Nephron progenitor cell (in vitro differentiated cells): Measurements from ENCODE around the gene PAX6.

Source experiments
- DNase-seq: peaks from one replicate; pipeline ENCODE4 v3.0.0; 2021
- H3K27ac Mint-ChIP-seq: 2 replicates; pipeline ENCODE4 v1.8.0; 2021; ENCODE audit warnings: mild to moderate bottlenecking, moderate library complexity, mixed read lengths
- H3K27me3 Mint-ChIP-seq: 2 replicates; pipeline ENCODE4 v1.8.0; 2021; ENCODE audit warnings: mild to moderate bottlenecking, low read depth, mixed read lengths; ENCODE audit not compliant: poor library complexity
- H3K36me3 Mint-ChIP-seq: 2 replicates; pipeline ENCODE4 v1.8.0; 2021; ENCODE audit warnings: low read depth, mixed read lengths
- H3K4me1 Mint-ChIP-seq: 2 replicates; pipeline ENCODE4 v1.8.0; 2021; ENCODE audit warnings: mixed read lengths
- H3K4me3 Mint-ChIP-seq: 2 replicates; pipeline ENCODE4 v1.8.0; 2021; ENCODE audit warnings: mild to moderate bottlenecking, moderate library complexity, mixed read lengths
- H3K9me3 Mint-ChIP-seq: 2 replicates; pipeline ENCODE4 v1.8.0; 2021; ENCODE audit warnings: mild to moderate bottlenecking, moderate library complexity, mixed read lengths
- CTCF ChIP-seq: fragments of 200-600 bp; sonication (generic); IDR thresholded peaks from 2 replicates; pipeline ENCODE4 v1.5.0; 2021; ENCODE audit warnings: antibody characterized with exemption

Gene PAX6

GRCh38 chr11:31810779-31811647 lies at the start of gene PAX6:
Gene PAX6, minus strand, starts transcription at chr11:31811322. Its CDS starts 4,911 bp downstream, at chr11:31806411.
- H3K36me3 Mint-ChIP-seq = no peaks in the 10 kb centered on the region
- H3K4me1 Mint-ChIP-seq = peaks cover 45% of the 10 kb centered on the region
- TF ChIP-seq CTCF = no peak
- H3K27me3 Mint-ChIP-seq = no peaks in the 10 kb centered on the region
- H3K27ac Mint-ChIP-seq = no peak within 1 kb of the TSS
- H3K4me3 Mint-ChIP-seq = peak within 1 kb of the TSS; percentile 70
- peak; percentile 62 for DNase-seq
- peaks cover 5% of the 10 kb centered on the region for H3K9me3 Mint-ChIP-seq

GRCh38 chr11:31860391-31860790 lies 49.3 kb upstream of the PAX6 start:
- peaks cover 45% of the 10 kb centered on the region for H3K27me3 Mint-ChIP-seq
- no peak overlapping the region for H3K27ac Mint-ChIP-seq
- H3K9me3 Mint-ChIP-seq = peaks cover 8% of the 10 kb centered on the region

GRCh38 chr11:31856248-31856647 lies 45.1 kb upstream of the PAX6 start:
- no peaks in the 10 kb centered on the region for H3K9me3 Mint-ChIP-seq
- H3K27me3 Mint-ChIP-seq = peaks cover 34% of the 10 kb centered on the region
- no peak for TF ChIP-seq CTCF

More at GRCh38 chr11:31860391-31860790, 49.3 kb upstream of the PAX6 start:
- no peak for TF ChIP-seq CTCF
- no peak for DNase-seq
- H3K4me1 Mint-ChIP-seq = no peaks in the 10 kb centered on the region
- H3K36me3 Mint-ChIP-seq = no peaks in the 10 kb centered on the region
- no peak overlapping the region for H3K4me3 Mint-ChIP-seq

GRCh38 chr11:31855466-31855865 lies 44.3 kb upstream of the PAX6 start:
- no peak for DNase-seq
- TF ChIP-seq CTCF = no peak
- H3K27me3 Mint-ChIP-seq = peaks cover 35% of the 10 kb centered on the region
- no peak overlapping the region for H3K27ac Mint-ChIP-seq
- no peak overlapping the region for H3K4me3 Mint-ChIP-seq
- H3K36me3 Mint-ChIP-seq = no peaks in the 10 kb centered on the region
- no peaks in the 10 kb centered on the region for H3K9me3 Mint-ChIP-seq
- H3K4me1 Mint-ChIP-seq = no peaks in the 10 kb centered on the region

More at GRCh38 chr11:31856248-31856647, 45.1 kb upstream of the PAX6 start:
- Mint-ChIP-seq H3K36me3 (no peaks in the 10 kb centered on the region), H3K27ac (no peak overlapping the region), H3K4me1 (no peaks in the 10 kb centered on the region), H3K4me3 (no peak overlapping the region)
- no peak for DNase-seq

GRCh38 chr11:31850365-31850764 lies 39.2 kb upstream of the PAX6 start:
- Mint-ChIP-seq H3K27ac (no peak overlapping the region), H3K4me1 (no peaks in the 10 kb centered on the region), H3K4me3 (no peak overlapping the region), H3K27me3 (peaks cover 29% of the 10 kb centered on the region), H3K36me3 (no peaks in the 10 kb centered on the region), H3K9me3 (no peaks in the 10 kb centered on the region)
- no peak for TF ChIP-seq CTCF
- no peak for DNase-seq

GRCh38 chr11:31847761-31848160 lies 36.6 kb upstream of the PAX6 start:
- H3K9me3 Mint-ChIP-seq = no peaks in the 10 kb centered on the region
- no peak for TF ChIP-seq CTCF
- H3K27me3 Mint-ChIP-seq = peaks cover 37% of the 10 kb centered on the region
- no peaks in the 10 kb centered on the region for H3K4me1 Mint-ChIP-seq
- no peaks in the 10 kb centered on the region for H3K36me3 Mint-ChIP-seq
- no peak overlapping the region for H3K27ac Mint-ChIP-seq
- DNase-seq = no peak
- H3K4me3 Mint-ChIP-seq = no peak overlapping the region
